Right ventricle myocardium inferior (tissue), 1 donor: ENCODE data around the gene CHID1. TPM values are rescaled to one million over a fixed set of nuclear protein-coding genes. Genes with fewer than 3 reads are reported as not detected.

ENCODE experiments used
- ATAC-seq: fragments of 200-7000 bp; cut with Tn5 transposase; one replicate; pipeline ENCODE4 v1.9.1; 2020; ENCODE audit warnings: mild to moderate bottlenecking, moderate library complexity
- DNase-seq: peaks from one replicate; pipeline ENCODE4 v3.0.0; 2021; ENCODE audit errors: missing footprints
- intact Hi-C: fragments of 100-400 bp; cut with DNase I; formaldehyde crosslinking; loops from one replicate; pipeline ENCODE4 v1.11.0; 2022
- total RNA-seq: library from RNA; stranded (reverse); fragmentation: NEBNext Ultra II Directional; extraction: Animal tissue kit (Norgen Biotek cat#: 25700); gene quantifications from one replicate; pipeline ENCODE4 v1.2.1, GENCODE V29; 2021
- donor health status: DM: no; HTN: yes; CAD: no; lungs with severe emphysema.

Gene CHID1
- total RNA-seq, 1 donor from 2014 or later: 49.4 TPM

- DNase-seq (peak; percentile 89), ATAC-seq (peak; percentile 66)
- intact Hi-C loops: no loop called here
Observed at GRCh38 chr11:859394-860131, 51.0 kb downstream of the CHID1 start.

- no peak for DNase-seq
- ATAC-seq: no peak
- intact Hi-C loops: no loop called here
Observed at GRCh38 chr11:858762-859339, 51.8 kb downstream of the CHID1 start.

GRCh38 chr11:858053-858761 lies 52.4 kb downstream of the CHID1 start:
- intact Hi-C loops: no loop called here
- DNase-seq (no peak), ATAC-seq (no peak)

- intact Hi-C loops: no loop called here
- no peak for DNase-seq
- ATAC-seq: no peak
Observed at GRCh38 chr11:856397-856796, 54.2 kb downstream of the CHID1 start.

GRCh38 chr11:855796-856195 lies 54.8 kb downstream of the CHID1 start:
- DNase-seq: no peak
- ATAC-seq: no peak
- intact Hi-C loops: no loop called here

- intact Hi-C loops: no loop called here
- ATAC-seq: no peak
Observed at GRCh38 chr11:855330-855674, 55.3 kb downstream of the CHID1 start.

GRCh38 chr11:854601-855329 lies 55.8 kb downstream of the CHID1 start:
- DNase-seq (no peak), ATAC-seq (no peak)
- intact Hi-C loops: no loop called here

More at GRCh38 chr11:855330-855674, 55.3 kb downstream of the CHID1 start:
- DNase-seq: no peak

- intact Hi-C loops: no loop called here
- no peak for DNase-seq
Observed at GRCh38 chr11:853682-854448, 56.7 kb downstream of the CHID1 start.

GRCh38 chr11:852762-853161 lies 57.8 kb downstream of the CHID1 start:
- no peak for DNase-seq

More at GRCh38 chr11:853682-854448, 56.7 kb downstream of the CHID1 start:
- ATAC-seq: no peak

GRCh38 chr11:850775-851763 lies 59.5 kb downstream of the CHID1 start:
- intact Hi-C loops: no loop called here
- no peak for DNase-seq
- no peak for ATAC-seq

More at GRCh38 chr11:852762-853161, 57.8 kb downstream of the CHID1 start:
- no peak for ATAC-seq
- intact Hi-C loops: no loop called here

- ATAC-seq: no peak
- intact Hi-C loops: loop anchor here (1.0 kb wide), 1 partner anchor 201 kb away; no protein-coding TSS in a partner anchor
- no peak for DNase-seq
Observed at GRCh38 chr11:849951-850774, 60.4 kb downstream of the CHID1 start.

- no peak for DNase-seq
- no peak for ATAC-seq
- intact Hi-C loops: loop anchor here (1.0 kb wide), 1 partner anchor 202 kb away; no protein-coding TSS in a partner anchor
Observed at GRCh38 chr11:849104-849824, 61.3 kb downstream of the CHID1 start.

- intact Hi-C loops: no loop called here
- DNase-seq (no peak), ATAC-seq (no peak)
Observed at GRCh38 chr11:848380-848931, 62.2 kb downstream of the CHID1 start.

GRCh38 chr11:847876-848275 lies 62.7 kb downstream of the CHID1 start:
- DNase-seq (no peak), ATAC-seq (no peak)
- intact Hi-C loops: no loop called here

GRCh38 chr11:846496-847098 lies 64.0 kb downstream of the CHID1 start:
- ATAC-seq (no peak), DNase-seq (no peak)
- intact Hi-C loops: no loop called here
